Caki2 (cell line): ENCODE data around the gene TKT. TPM values are rescaled to one million over a fixed set of nuclear protein-coding genes. Genes with fewer than 3 reads are reported as not detected.

ENCODE experiments used
- total RNA-seq: library from RNA; depleted of rRNA; stranded (reverse); fragments of >200 nt; shearing (Covaris generic); gene quantifications from 2 replicates; pipeline ENCODE4 v1.2.3, GENCODE V29; 2014; ENCODE audit warnings: low replicate concordance; rRNA removed

The TKT gene
- total RNA-seq, 1 experiment from 2014 or later = 2,977 TPM

Other genes starting within 250 kb of the TKT start
- 2.0 and 3.3 TPM in 2 replicates for gene SFMBT1, start 209.9 kb downstream of the TKT start, total RNA-seq
- 7.3 and 19.5 TPM in 2 replicates for gene RFT1, start 125.6 kb downstream of the TKT start, total RNA-seq
- gene PRKCD, start 94.8 kb downstream of the TKT start, total RNA-seq = 10.8 and 13.0 TPM in 2 replicates
- 4.2 and 8.3 TPM in 2 replicates for gene DCP1A, start 91.5 kb upstream of the TKT start, total RNA-seq
- gene CACNA1D, start 238.6 kb upstream of the TKT start, total RNA-seq = 0.24 TPM in 1 of 2 replicates, not detected in the other